HG02840 (cell line): ENCODE data around the gene RGS14.
"Not testable (repeated sequence)": the region's sequence is repeated elsewhere in the genome, so short reads cannot be mapped to it uniquely, and the experiment has no call there.

ENCODE experiments used
- ATAC-seq: cut with Tn5 transposase; IDR thresholded peaks from one replicate; pipeline ENCODE4 v1.9.1; 2021; ENCODE audit warnings: mild to moderate bottlenecking, moderate library complexity, moderate number of reproducible peaks; ENCODE audit not compliant: unreplicated experiment, low FRiP score

RGS14 gene

GRCh38 chr5:177327539-177328522 lies 29.9 kb upstream of the RGS14 start:
- no peak for ATAC-seq

GRCh38 chr5:177328545-177329231 lies 29.0 kb upstream of the RGS14 start:
- no peak for ATAC-seq

GRCh38 chr5:177329883-177330282 lies 27.8 kb upstream of the RGS14 start:
- no peak for ATAC-seq

- ATAC-seq = no peak
Measured at GRCh38 chr5:177330991-177331842, 26.5 kb upstream of the RGS14 start.

GRCh38 chr5:177332031-177332895 lies 25.5 kb upstream of the RGS14 start:
- no peak for ATAC-seq

GRCh38 chr5:177332896-177333260 lies 24.8 kb upstream of the RGS14 start:
- no peak for ATAC-seq

- no peak for ATAC-seq
Measured at GRCh38 chr5:177333420-177334154, 24.1 kb upstream of the RGS14 start.

- no peak for ATAC-seq
Measured at GRCh38 chr5:177334155-177334551, 23.6 kb upstream of the RGS14 start.

- ATAC-seq = no peak
Measured at GRCh38 chr5:177334781-177335700, 22.7 kb upstream of the RGS14 start.

- no peak for ATAC-seq
Measured at GRCh38 chr5:177335701-177336065, 22.0 kb upstream of the RGS14 start.

GRCh38 chr5:177336112-177336511 lies 21.6 kb upstream of the RGS14 start:
- ATAC-seq = no peak

GRCh38 chr5:177336603-177337494 lies 20.9 kb upstream of the RGS14 start:
- no peak for ATAC-seq

- ATAC-seq = no peak
Measured at GRCh38 chr5:177338251-177339106, 19.2 kb upstream of the RGS14 start.

GRCh38 chr5:177339107-177339638 lies 18.6 kb upstream of the RGS14 start:
- ATAC-seq = no peak

- not testable (repeated sequence) for ATAC-seq
Measured at GRCh38 chr5:177343000-177343399, 14.7 kb upstream of the RGS14 start.

GRCh38 chr5:177343777-177344176 lies 13.9 kb upstream of the RGS14 start:
- no peak for ATAC-seq
